AG04450 (cell line): ENCODE data around the gene SLC39A11. TPM values are rescaled to one million over a fixed set of nuclear protein-coding genes. Genes with fewer than 3 reads are reported as not detected.

Source experiments
- CTCF ChIA-PET: fragments of 300-600, 350-600 bp; formaldehyde crosslinking; extraction: SDS; loops from one replicate; lab custom pipeline; 2022; ENCODE audit warnings: antibody characterized with exemption, inconsistent platforms; lab: Charles Lee
- POLR2A ChIA-PET: fragments of 350-600 bp; formaldehyde crosslinking; extraction: SDS; loops from one replicate; lab custom pipeline; 2021; ENCODE audit warnings: antibody characterized with exemption, inconsistent platforms; lab: Yijun Ruan, JAX
- DNase-seq: peaks from one replicate; pipeline ENCODE4 v3.0.0-alpha.2; 2011; ENCODE audit warnings: low read depth, low spot score
- H3K27ac ChIP-seq: one replicate; pipeline ENCODE4 v1.5.1; 2012; ENCODE audit warnings: low read depth, low read length, control low read depth
- H3K27me3 ChIP-seq: one replicate; pipeline ENCODE4 v1.6.0; 2012; ENCODE audit warnings: low read length; ENCODE audit not compliant: control insufficient read depth, insufficient read depth
- H3K4me3 ChIP-seq: 2 replicates; pipeline ENCODE4 v1.5.1; 2011; ENCODE audit warnings: mild to moderate bottlenecking, low read depth, low read length, control low read depth
- H3K9me3 ChIP-seq: 2 replicates; pipeline ENCODE4 v1.5.1; 2012; ENCODE audit warnings: low read length; ENCODE audit not compliant: control insufficient read depth, insufficient read depth
- CTCF ChIP-seq: IDR thresholded peaks from 2 replicates; pipeline ENCODE4 v1.5.1; 2011; ENCODE audit warnings: low read depth, low read length, control low read depth, inconsistent platforms
- polyA plus RNA-seq: library from polyadenylated mRNA; depleted of rRNA; stranded (reverse); fragments of >200 nt; gene quantifications from 2 replicates; pipeline ENCODE4 v1.2.3, GENCODE V29; 2011

SLC39A11 gene
- polyA plus RNA-seq, 1 experiment: 18.0 TPM

- Histone ChIP-seq H3K27ac (no peak overlapping the region), H3K27me3 (no peaks in the 10 kb centered on the region), H3K9me3 (peaks cover 3% of the 10 kb centered on the region; the same call in 1 of the 2 replicates), H3K4me3 (no peak overlapping the region)
- DNase-seq: no peak
- TF ChIP-seq CTCF: no peak
- POLR2A ChIA-PET: no interaction called here
- CTCF ChIA-PET: interaction anchor here (0.5 to 2.7 kb wide), 2 partner anchors 137 to 695 kb away, joined by 4 to 14 read pairs; no protein-coding TSS in a partner anchor
These were observed 395.8 kb downstream of the SLC39A11 start for GRCh38 chr17:72696721-72697120.

- Histone ChIP-seq H3K9me3 (peaks cover 3% of the 10 kb centered on the region; the same call in 1 of the 2 replicates), H3K27me3 (no peaks in the 10 kb centered on the region), H3K4me3 (no peak overlapping the region), H3K27ac (no peak overlapping the region)
- POLR2A ChIA-PET: no interaction called here
- TF ChIP-seq CTCF: no peak
- DNase-seq: no peak
- CTCF ChIA-PET: no interaction called here
These were observed 396.3 kb downstream of the SLC39A11 start for GRCh38 chr17:72696156-72696555.

GRCh38 chr17:72693956-72694355 lies 398.5 kb downstream of the SLC39A11 start:
- Histone ChIP-seq H3K27me3 (no peaks in the 10 kb centered on the region), H3K27ac (no peak overlapping the region), H3K9me3 (no peaks in the 10 kb centered on the region), H3K4me3 (no peak overlapping the region)
- no peak for TF ChIP-seq CTCF
- DNase-seq: no peak
- ChIA-PET CTCF (interaction anchor here (0.7 to 2.1 kb wide), 5 partner anchors 31 to 137 kb away, joined by 3 to 8 read pairs (median 4); no protein-coding TSS in a partner anchor), POLR2A (no interaction called here)

GRCh38 chr17:72693151-72693878 lies 399.2 kb downstream of the SLC39A11 start:
- H3K9me3 ChIP-seq: no peaks in the 10 kb centered on the region
- DNase-seq: no peak
- ChIA-PET POLR2A (no interaction called here), CTCF (interaction anchor here (1.3 to 2.6 kb wide), 4 partner anchors 32 to 137 kb away, joined by 3 to 8 read pairs (median 6); no protein-coding TSS in a partner anchor)
- TF ChIP-seq CTCF: no peak
- no peak overlapping the region for H3K27ac ChIP-seq
- no peaks in the 10 kb centered on the region for H3K27me3 ChIP-seq
- H3K4me3 ChIP-seq: no peak overlapping the region

- H3K4me3 ChIP-seq: no peak overlapping the region
- H3K27ac ChIP-seq: peak overlapping the region; percentile 82
- TF ChIP-seq CTCF: no peak
- POLR2A ChIA-PET: no interaction called here
- H3K27me3 ChIP-seq: no peaks in the 10 kb centered on the region
- no peaks in the 10 kb centered on the region for H3K9me3 ChIP-seq
- no peak for DNase-seq
- CTCF ChIA-PET: interaction anchor here (1.3 to 2.6 kb wide), 4 partner anchors 33 to 136 kb away, joined by 3 to 8 read pairs (median 6); no protein-coding TSS in a partner anchor
These were observed 399.8 kb downstream of the SLC39A11 start for GRCh38 chr17:72692676-72693075.
